Neutrophil (primary cell): Measurements from ENCODE around the gene PCNX2.

ENCODE experiments used
- H3K27ac ChIP-seq: fragments of 200-600 bp; sonication (generic); 2 replicates; pipeline ENCODE4 v1.5.1; 2016; ENCODE audit warnings: mild to moderate bottlenecking, moderate library complexity
- H3K27me3 ChIP-seq: fragments of 200-600 bp; sonication (generic); 2 replicates; pipeline ENCODE4 v1.6.0; 2016; ENCODE audit warnings: mild to moderate bottlenecking
- H3K36me3 ChIP-seq: fragments of 200-600 bp; sonication (generic); 2 replicates; pipeline ENCODE4 v1.5.1; 2017
- H3K4me1 ChIP-seq, 2 experiments: fragments of 200-600 bp in 1 of 2; sonication (generic) in 1 of 2; 1 replicate in 1 of 2; 2 replicates in 1 of 2; pipeline versions ENCODE4 v1.5.1 to v1.6.1; 2013 to 2016; ENCODE audit warnings: low read depth in 1 of 2, low read length in 1 of 2, mild to moderate bottlenecking in 1 of 2, moderate library complexity in 1 of 2; ENCODE audit not compliant: control insufficient read depth in 1 of 2, insufficient read depth in 1 of 2
- H3K4me3 ChIP-seq, 2 experiments: fragments of 200-600 bp in 1 of 2; sonication (generic) in 1 of 2; 1 replicate in 1 of 2; 2 replicates in 1 of 2; pipeline ENCODE4 v1.5.1; 2013 to 2016; ENCODE audit warnings: low read depth in 1 of 2, low read length in 1 of 2, mild to moderate bottlenecking in 1 of 2, moderate library complexity in 1 of 2
- H3K9me3 ChIP-seq: fragments of 200-600 bp; sonication (generic); 2 replicates; pipeline ENCODE4 v1.5.1; 2016
- CTCF ChIP-seq: fragments of 200-600 bp; sonication (generic); IDR thresholded peaks from 2 replicates; pipeline ENCODE4 v1.5.1; 2016; ENCODE audit warnings: antibody characterized with exemption

Gene PCNX2

DNA sequence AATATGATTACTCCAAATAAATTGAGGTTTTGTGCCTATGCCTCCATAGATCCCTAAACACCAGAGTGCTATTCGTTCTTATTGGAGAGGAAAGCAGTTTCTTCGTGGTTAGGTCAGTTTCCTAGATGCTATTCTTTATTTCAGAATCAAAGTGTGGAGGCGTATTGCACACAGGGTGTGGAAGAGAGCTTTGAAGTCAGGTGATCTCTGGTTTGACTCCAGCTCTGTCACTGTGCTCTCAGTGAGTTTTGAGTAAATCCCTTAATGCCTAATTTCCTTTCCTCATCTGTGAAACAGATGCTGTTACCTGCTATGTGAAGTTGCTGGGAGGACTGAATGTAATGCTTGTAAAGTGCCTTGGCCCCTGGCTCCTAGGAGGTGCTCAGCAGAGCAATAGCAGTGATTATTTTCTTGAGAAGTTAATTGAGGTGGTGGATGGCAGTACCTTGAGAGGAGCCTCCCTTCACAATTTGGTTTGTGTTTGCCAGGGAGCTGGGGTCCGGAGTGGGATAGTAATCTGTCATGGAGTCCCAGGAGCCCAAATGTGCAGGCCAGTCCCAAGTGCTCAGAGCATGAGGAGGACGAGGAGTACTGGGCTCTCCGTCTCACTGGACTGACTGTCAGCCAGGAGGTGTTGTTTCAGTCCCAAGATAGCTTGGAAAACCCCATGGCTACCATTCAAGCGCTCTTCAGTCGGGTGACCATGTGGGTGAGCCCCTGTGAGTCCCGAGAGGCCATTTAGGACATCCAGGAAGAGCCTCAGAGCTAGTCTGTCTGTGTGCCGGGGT, 330.2 kb downstream of the PCNX2 start:
- peaks cover 10% of the 10 kb centered on the region for H3K36me3 ChIP-seq

GRCh38 chr1:232964601-232965000, 330.9 kb downstream of the PCNX2 start:
- Histone ChIP-seq H3K4me3 (no peak overlapping the region), H3K9me3 (no peaks in the 10 kb centered on the region), H3K27ac (no peak overlapping the region), H3K4me1 (no peaks in the 10 kb centered on the region), H3K27me3 (no peaks in the 10 kb centered on the region), H3K36me3 (peaks cover 4% of the 10 kb centered on the region)
- TF ChIP-seq CTCF, result no peak

More for the DNA sequence above, 330.2 kb downstream of the PCNX2 start:
- TF ChIP-seq CTCF, result no peak
- H3K27me3 ChIP-seq, result no peaks in the 10 kb centered on the region
- H3K9me3 ChIP-seq, result no peaks in the 10 kb centered on the region
- H3K27ac ChIP-seq, result no peak overlapping the region
- H3K4me1 ChIP-seq, result no peaks in the 10 kb centered on the region
- H3K4me3 ChIP-seq, result no peak overlapping the region

DNA sequence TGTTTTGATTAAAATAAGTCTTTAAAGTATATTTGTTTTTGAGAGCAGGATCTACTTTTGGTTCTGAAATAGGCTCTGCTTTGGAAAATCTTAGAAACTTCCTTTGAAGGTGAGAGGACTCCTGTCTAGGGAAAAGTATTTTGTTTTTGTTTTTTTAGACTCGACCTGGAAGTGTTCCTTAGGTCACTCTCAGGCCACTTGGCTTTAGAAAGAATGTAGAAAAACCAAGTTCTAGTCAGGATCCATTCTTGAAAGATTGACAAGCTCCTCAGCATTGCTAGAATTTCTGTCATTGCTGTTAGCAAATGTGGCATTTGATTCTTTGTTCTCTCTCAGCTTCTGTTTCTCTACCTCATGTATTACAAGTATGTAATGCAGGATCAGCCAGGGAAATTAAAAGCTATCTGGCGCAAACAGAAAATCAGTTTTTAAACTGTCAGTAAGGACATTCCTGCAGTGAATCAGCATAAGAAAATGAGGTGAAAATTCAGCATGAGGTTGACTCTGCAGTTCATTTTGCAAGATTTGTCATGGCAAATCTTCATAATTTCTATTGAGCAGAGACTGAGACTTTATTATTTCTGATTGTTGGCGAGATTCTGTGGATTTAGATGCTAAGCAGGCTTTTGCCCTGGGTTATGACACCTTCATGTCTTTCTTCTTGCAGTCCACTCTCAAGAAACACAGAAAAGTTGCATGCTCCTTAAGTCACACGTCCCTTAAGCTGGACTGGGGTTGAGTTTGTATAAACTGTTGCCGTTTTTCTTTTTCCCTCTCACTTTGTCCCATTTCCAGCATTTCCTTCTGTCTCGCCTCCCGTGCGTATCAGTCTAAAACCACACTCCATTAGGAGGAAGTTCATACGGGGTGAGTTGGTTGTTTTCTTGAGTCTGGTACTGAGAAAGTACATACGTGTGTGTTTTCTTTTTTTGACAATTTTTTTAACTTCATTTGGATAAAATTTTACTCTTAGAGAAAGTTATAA, 332.5 kb downstream of the PCNX2 start:
- Histone ChIP-seq H3K27ac (no peak overlapping the region), H3K27me3 (no peaks in the 10 kb centered on the region), H3K4me1 (no peaks in the 10 kb centered on the region), H3K36me3 (no peaks in the 10 kb centered on the region), H3K9me3 (no peaks in the 10 kb centered on the region), H3K4me3 (no peak overlapping the region)
- no peak for TF ChIP-seq CTCF

DNA sequence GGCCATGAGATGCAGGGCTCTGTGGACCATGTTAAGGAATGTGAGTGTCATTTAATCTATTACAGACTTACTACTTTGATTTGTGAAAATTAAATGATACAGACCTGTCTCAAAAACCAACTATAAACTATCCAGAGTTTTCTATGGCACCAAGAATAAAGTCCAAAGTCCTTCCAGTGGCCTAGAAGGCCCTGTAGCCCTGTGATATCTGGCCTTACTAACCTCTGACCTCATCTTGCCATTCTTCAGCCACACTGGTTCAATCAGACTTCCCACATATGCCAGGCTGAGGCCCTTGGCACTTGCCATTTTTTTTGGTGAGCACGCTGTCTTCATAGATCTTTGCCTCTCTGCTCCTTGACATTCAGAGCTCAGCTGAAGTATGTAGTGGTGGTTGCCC, 337.5 kb downstream of the PCNX2 start:
- Histone ChIP-seq H3K27ac (no peak overlapping the region), H3K4me1 (no peaks in the 10 kb centered on the region), H3K36me3 (no peaks in the 10 kb centered on the region), H3K9me3 (no peaks in the 10 kb centered on the region), H3K4me3 (no peak overlapping the region), H3K27me3 (no peaks in the 10 kb centered on the region)
- TF ChIP-seq CTCF, result no peak

GRCh38 chr1:232956081-232956480, 339.4 kb downstream of the PCNX2 start:
- Histone ChIP-seq H3K27ac (no peak overlapping the region), H3K9me3 (no peaks in the 10 kb centered on the region), H3K4me3 (no peak overlapping the region), H3K27me3 (no peaks in the 10 kb centered on the region), H3K36me3 (no peaks in the 10 kb centered on the region), H3K4me1 (peaks cover 4 to 5% of the 10 kb centered on the region in 2 experiments)
- TF ChIP-seq CTCF, result no peak
